H9 (cell line): Measurements from ENCODE around the gene SETD3. TPM values are rescaled to one million over a fixed set of nuclear protein-coding genes. Genes with fewer than 3 reads are reported as not detected.

ENCODE experiments used
- DNase-seq: peaks from one replicate; pipeline ENCODE4 v3.0.0-alpha.2; 2017
- H2AFZ ChIP-seq: one replicate; pipeline ENCODE4 v1.6.1; 2013; ENCODE audit warnings: mild to moderate bottlenecking, low read length, control low read depth, moderate library complexity
- H2AK5ac ChIP-seq: 2 replicates; pipeline ENCODE4 v1.6.1; 2013; ENCODE audit warnings: low read length, control low read depth, mixed read lengths; ENCODE audit not compliant: insufficient read length
- H2BK120ac ChIP-seq: one replicate; pipeline ENCODE4 v1.6.1; 2013; ENCODE audit warnings: low read depth, mild to moderate bottlenecking, low read length, control low read depth, inconsistent platforms; ENCODE audit not compliant: poor library complexity, severe bottlenecking
- H2BK12ac ChIP-seq: 2 replicates; pipeline ENCODE4 v1.6.1; 2013; ENCODE audit warnings: low read length, control low read depth, mixed read lengths, low read depth; ENCODE audit not compliant: insufficient read length
- H2BK15ac ChIP-seq: 2 replicates; pipeline ENCODE4 v1.6.1; 2013; ENCODE audit warnings: low read depth, low read length, control low read depth
- H2BK20ac ChIP-seq: one replicate; pipeline ENCODE4 v1.6.1; 2013; ENCODE audit warnings: low read depth, mild to moderate bottlenecking, low read length, control low read depth, inconsistent platforms; ENCODE audit not compliant: poor library complexity, severe bottlenecking
- H2BK5ac ChIP-seq: 2 replicates; pipeline ENCODE4 v1.6.1; 2013; ENCODE audit warnings: low read length, control low read depth, mixed read lengths; ENCODE audit not compliant: insufficient read length
- H3K14ac ChIP-seq: 2 replicates; pipeline ENCODE4 v1.6.1; 2013; ENCODE audit warnings: low read length, control low read depth; ENCODE audit not compliant: insufficient read depth
- H3K18ac ChIP-seq: 2 replicates; pipeline ENCODE4 v1.6.1; 2013; ENCODE audit warnings: low read depth, mild to moderate bottlenecking, mixed read lengths, low read length, control low read depth; ENCODE audit not compliant: insufficient read length
- H3K23ac ChIP-seq: 2 replicates; pipeline ENCODE4 v1.6.1; 2013; ENCODE audit warnings: low read length, control low read depth, mixed read lengths, low read depth; ENCODE audit not compliant: insufficient read length
- H3K23me2 ChIP-seq: 2 replicates; pipeline ENCODE4 v1.6.1; 2013; ENCODE audit warnings: low read depth, mild to moderate bottlenecking, mixed read lengths, low read length, control low read depth; ENCODE audit not compliant: insufficient read length, poor library complexity, severe bottlenecking
- H3K27ac ChIP-seq: 2 replicates; pipeline ENCODE4 v1.5.1; 2013; ENCODE audit warnings: low read length, control low read depth, mixed read lengths, low read depth; ENCODE audit not compliant: insufficient read length
- H3K27me3 ChIP-seq: 2 replicates; pipeline ENCODE4 v1.6.1; 2013; ENCODE audit warnings: low read length, control low read depth, inconsistent platforms; ENCODE audit not compliant: insufficient read depth
- H3K4ac ChIP-seq: 2 replicates; pipeline ENCODE4 v1.6.1; 2013; ENCODE audit warnings: low read depth, mild to moderate bottlenecking, control low read depth, inconsistent platforms, low read length, moderate library complexity
- H3K4me1 ChIP-seq: 2 replicates; pipeline ENCODE4 v1.6.1; 2013; ENCODE audit warnings: low read length, control low read depth, inconsistent platforms; ENCODE audit not compliant: insufficient read depth
- H3K4me2 ChIP-seq: 2 replicates; pipeline ENCODE4 v1.6.1; 2013; ENCODE audit warnings: low read length, control low read depth, mixed read lengths; ENCODE audit not compliant: insufficient read length, insufficient read depth
- H3K56ac ChIP-seq: 2 replicates; pipeline ENCODE4 v1.6.1; 2013; ENCODE audit warnings: low read depth, mild to moderate bottlenecking, mixed read lengths, low read length, control low read depth; ENCODE audit not compliant: insufficient read length
- H3K79me1 ChIP-seq: 2 replicates; pipeline ENCODE4 v1.6.1; 2013; ENCODE audit warnings: low read depth, mild to moderate bottlenecking, moderate library complexity, low read length, control low read depth, inconsistent platforms; ENCODE audit not compliant: insufficient read depth, poor library complexity, severe bottlenecking
- H3K79me2 ChIP-seq: 2 replicates; pipeline ENCODE4 v1.6.1; 2013; ENCODE audit warnings: low read length, control low read depth, inconsistent platforms; ENCODE audit not compliant: insufficient read depth
- H3K9ac ChIP-seq: 2 replicates; pipeline ENCODE4 v1.6.1; 2013; ENCODE audit warnings: low read length, control low read depth, mixed read lengths; ENCODE audit not compliant: insufficient read length; ENCODE audit errors: extremely low read depth
- H3K9me3 ChIP-seq: one replicate; pipeline ENCODE4 v1.6.1; 2013; ENCODE audit warnings: low read depth, low read length, inconsistent platforms; ENCODE audit not compliant: control insufficient read depth
- H3T11ph ChIP-seq: one replicate; pipeline ENCODE4 v1.6.1; 2013; ENCODE audit warnings: mild to moderate bottlenecking, low read length, control low read depth, inconsistent platforms
- H4K20me1 ChIP-seq: one replicate; pipeline ENCODE4 v1.6.1; 2013; ENCODE audit not compliant: control insufficient read depth, insufficient read length, insufficient read depth
- H4K5ac ChIP-seq: 2 replicates; pipeline ENCODE4 v1.6.1; 2013; ENCODE audit warnings: low read depth, mild to moderate bottlenecking, mixed read lengths, low read length, control low read depth; ENCODE audit not compliant: insufficient read length
- H4K8ac ChIP-seq: replicated peaks from 2 replicates; pipeline ENCODE4 v1.6.1; 2013; ENCODE audit warnings: low read length, control low read depth, mixed read lengths, low read depth; ENCODE audit not compliant: insufficient read length
- H4K91ac ChIP-seq: 2 replicates; pipeline ENCODE4 v1.6.1; 2013; ENCODE audit warnings: low read depth, mild to moderate bottlenecking, moderate library complexity, mixed read lengths, low read length, control low read depth; ENCODE audit not compliant: insufficient read length
- H3K27ac Mint-ChIP-seq, 3 experiments: 2 replicates in 2 of 3; 3 replicates in 1 of 3; pipeline ENCODE4 v1.8.0; 2020 to 2021; ENCODE audit warnings: mixed read lengths in 3 of 3, mild to moderate bottlenecking in 1 of 3, moderate library complexity in 1 of 3
- H3K27me3 Mint-ChIP-seq: 2 replicates; pipeline ENCODE4 v1.8.0; 2021; ENCODE audit warnings: low read depth, mild to moderate bottlenecking, moderate library complexity, mixed read lengths
- H3K36me3 Mint-ChIP-seq, 3 experiments: 2 replicates in 2 of 3; 3 replicates in 1 of 3; pipeline ENCODE4 v1.8.0; 2020 to 2021; ENCODE audit warnings: low read depth in 3 of 3, mixed read lengths in 3 of 3; ENCODE audit not compliant: insufficient read depth in 1 of 3
- H3K4me1 Mint-ChIP-seq, 2 experiments: 2 replicates each; pipeline ENCODE4 v1.8.0; 2020; ENCODE audit warnings: mixed read lengths in 2 of 2
- H3K4me3 Mint-ChIP-seq, 2 experiments: 2 replicates in 1 of 2; 3 replicates in 1 of 2; pipeline ENCODE4 v1.8.0; 2020 to 2021; ENCODE audit warnings: mild to moderate bottlenecking in 2 of 2, mixed read lengths in 2 of 2, moderate library complexity in 1 of 2
- H3K9me3 Mint-ChIP-seq, 2 experiments: 2 replicates in 1 of 2; 3 replicates in 1 of 2; pipeline ENCODE4 v1.8.0; 2020; ENCODE audit warnings: mild to moderate bottlenecking in 2 of 2, mixed read lengths in 2 of 2, moderate library complexity in 1 of 2
- CTCF ChIP-seq: fragments of 200-600 bp; sonication (generic); conservative IDR thresholded peaks from 3 replicates; pipeline ENCODE4 v1.8.0; 2021; ENCODE audit warnings: antibody characterized with exemption, mild to moderate bottlenecking
- WGBS: extraction: QIAGEN DNeasy Blood & Tissue Kit; methylation state at CpG from one replicate; pipeline ENCODE4 v1.1.7; 2013; ENCODE audit warnings: missing lambda C conversion rate, low lambda C conversion rate, mixed read lengths; ENCODE audit not compliant: insufficient read length; ENCODE audit errors: extremely low coverage; 5-methylcytosine and 5-hydroxymethylcytosine counted together
- total RNA-seq: library from RNA; stranded (reverse); gene quantifications from 2 replicates; pipeline ENCODE4 v1.2.1, GENCODE V29; 2021

Gene SETD3
- total RNA-seq, 1 experiment from 2014 or later = 56.7 TPM

- Histone ChIP-seq H3K9me3 (no peaks in the 10 kb centered on the region), H3K18ac (no peak overlapping the region), H3T11ph (no peak overlapping the region), H3K27ac (no peak overlapping the region), H2BK12ac (no peak overlapping the region), H2BK20ac (no peak overlapping the region), H2BK120ac (no peak overlapping the region), H4K5ac (no peak overlapping the region), H4K91ac (no peak overlapping the region), H2BK5ac (no peak overlapping the region), H3K23ac (no peak overlapping the region), H2BK15ac (no peak overlapping the region), H3K79me1 (no peaks in the 10 kb centered on the region), H3K23me2 (no peaks in the 10 kb centered on the region), H3K79me2 (no peaks in the 10 kb centered on the region), H4K8ac (no peak overlapping the region), H2AFZ (no peak overlapping the region), H4K20me1 (peaks cover 3% of the 10 kb centered on the region), H3K4ac (no peak overlapping the region), H3K56ac (no peak overlapping the region), H3K14ac (no peak overlapping the region), H3K4me1 (peaks cover 11% of the 10 kb centered on the region; the same call in 1 of the 2 replicates), H3K4me2 (no peak overlapping the region), H3K9ac (no peak overlapping the region), H3K27me3 (no peaks in the 10 kb centered on the region), H2AK5ac (no peak overlapping the region)
- Mint-ChIP-seq H3K36me3 (peaks cover 0 to 6% (median 0%) of the 10 kb centered on the region in 3 experiments; a peak in 3 of 7 replicates), H3K4me3 (no peak overlapping the region), H3K27me3 (no peaks in the 10 kb centered on the region; the same call in 1 of the 2 replicates), H3K9me3 (no peaks in the 10 kb centered on the region), H3K4me1 (peaks cover 39 to 48% of the 10 kb centered on the region in 2 experiments), H3K27ac (peak overlapping the region in 2 of 3 experiments; percentile 61 to 76; a peak in 4 of 7 replicates)
- DNase-seq = no peak
- TF ChIP-seq CTCF = no peak
- WGBS = no CpG with 5 or more reads among the region's 11 CpGs
Observed at GRCh38 chr14:99520571-99521081, 40.0 kb upstream of the SETD3 start.
